ENCODE data around the gene SP4. TPM values are rescaled to one million over a fixed set of nuclear protein-coding genes. Genes with fewer than 3 reads are reported as not detected.

The SP4 gene
- total and polyA plus RNA-seq, 8 donors, result 1.3 to 5.1 (median 3.3) TPM

- 10 to 13% methylated on average over 31 of the region's 31 CpGs for WGBS, 2 donors
- TF ChIP-seq, protein P1, sequence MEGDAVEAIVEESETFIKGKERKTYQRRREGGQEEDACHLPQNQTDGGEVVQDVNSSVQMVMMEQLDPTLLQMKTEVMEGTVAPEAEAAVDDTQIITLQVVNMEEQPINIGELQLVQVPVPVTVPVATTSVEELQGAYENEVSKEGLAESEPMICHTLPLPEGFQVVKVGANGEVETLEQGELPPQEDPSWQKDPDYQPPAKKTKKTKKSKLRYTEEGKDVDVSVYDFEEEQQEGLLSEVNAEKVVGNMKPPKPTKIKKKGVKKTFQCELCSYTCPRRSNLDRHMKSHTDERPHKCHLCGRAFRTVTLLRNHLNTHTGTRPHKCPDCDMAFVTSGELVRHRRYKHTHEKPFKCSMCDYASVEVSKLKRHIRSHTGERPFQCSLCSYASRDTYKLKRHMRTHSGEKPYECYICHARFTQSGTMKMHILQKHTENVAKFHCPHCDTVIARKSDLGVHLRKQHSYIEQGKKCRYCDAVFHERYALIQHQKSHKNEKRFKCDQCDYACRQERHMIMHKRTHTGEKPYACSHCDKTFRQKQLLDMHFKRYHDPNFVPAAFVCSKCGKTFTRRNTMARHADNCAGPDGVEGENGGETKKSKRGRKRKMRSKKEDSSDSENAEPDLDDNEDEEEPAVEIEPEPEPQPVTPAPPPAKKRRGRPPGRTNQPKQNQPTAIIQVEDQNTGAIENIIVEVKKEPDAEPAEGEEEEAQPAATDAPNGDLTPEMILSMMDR (IDR thresholded peaks at IDR 0.05), result no peak
- DNase-seq (peak in 1 of 6 donors; percentile 55), FAIRE-seq (no peak), ATAC-seq (peak; percentile 38 to 56 (median 46))
- Histone ChIP-seq H3K36me3 (no peaks in the 10 kb centered on the region), H3K9me3 (no peaks in the 10 kb centered on the region), H3K27ac (no peak overlapping the region), H3K27me3 (peaks cover 0 to 6% (median 1%) of the 10 kb centered on the region in 4 donors), H3K4me3 (peak overlapping the region; percentile 17 to 62 (median 40)), H3K4me1 (peaks cover 0 to 9% (median 7%) of the 10 kb centered on the region in 3 donors)
- intact Hi-C loops (cut with DNase I), result no loop called here
Observed at GRCh38 chr7:21543528-21544302, 115.8 kb downstream of the SP4 start.

DNA sequence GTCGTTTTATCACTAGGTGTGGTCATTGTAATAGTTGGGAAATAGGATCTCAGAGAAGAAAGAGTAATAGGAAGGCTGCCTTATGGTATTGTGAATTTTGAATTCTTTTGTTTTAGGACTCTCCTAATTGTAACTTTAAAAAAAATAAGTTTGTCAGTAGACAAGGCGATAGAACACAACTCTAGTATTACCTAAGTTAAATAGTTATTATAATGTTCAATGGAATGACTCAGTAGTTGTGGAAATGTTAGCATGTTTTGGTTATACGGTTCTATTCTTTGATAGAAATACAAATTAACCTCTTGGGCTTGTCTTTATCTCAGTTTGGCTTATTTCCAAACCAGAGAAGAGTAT, 116.4 kb downstream of the SP4 start:
- DNase-seq (no peak), ATAC-seq (no peak), FAIRE-seq (no peak)
- H3K27ac ChIP-seq, result no peak overlapping the region
- TF ChIP-seq, protein P1 (IDR thresholded peaks at IDR 0.05), result no peak
- no peaks in the 10 kb centered on the region for H3K36me3 ChIP-seq
- WGBS, 2 donors, result 23 to 43% methylated on average over 3 of the region's 3 CpGs
- peaks cover 0 to 9% (median 7%) of the 10 kb centered on the region in 3 donors for H3K4me1 ChIP-seq
- intact Hi-C loops (cut with DNase I), result no loop called here
- H3K27me3 ChIP-seq, result peaks cover 0 to 6% (median 1%) of the 10 kb centered on the region in 4 donors
- H3K4me3 ChIP-seq, result no peak overlapping the region
- H3K9me3 ChIP-seq, result no peaks in the 10 kb centered on the region

- H3K4me1 ChIP-seq, result peaks cover 0 to 9% (median 7%) of the 10 kb centered on the region in 3 donors
- H3K27ac ChIP-seq, result no peak overlapping the region
- WGBS, 2 donors, result 75 to 83% methylated on average over 3 of the region's 3 CpGs
- no peaks in the 10 kb centered on the region for H3K9me3 ChIP-seq
- no peaks in the 10 kb centered on the region for H3K36me3 ChIP-seq
- TF ChIP-seq, protein P1 (IDR thresholded peaks at IDR 0.05), result no peak
- no peak for ATAC-seq
- intact Hi-C loops (cut with DNase I), result no loop called here
- no peak overlapping the region for H3K4me3 ChIP-seq
- FAIRE-seq, result no peak
- peaks cover 0 to 6% (median 1%) of the 10 kb centered on the region in 4 donors for H3K27me3 ChIP-seq
- DNase-seq, result no peak
Observed at GRCh38 chr7:21544715-21545114, 116.8 kb downstream of the SP4 start.

DNA sequence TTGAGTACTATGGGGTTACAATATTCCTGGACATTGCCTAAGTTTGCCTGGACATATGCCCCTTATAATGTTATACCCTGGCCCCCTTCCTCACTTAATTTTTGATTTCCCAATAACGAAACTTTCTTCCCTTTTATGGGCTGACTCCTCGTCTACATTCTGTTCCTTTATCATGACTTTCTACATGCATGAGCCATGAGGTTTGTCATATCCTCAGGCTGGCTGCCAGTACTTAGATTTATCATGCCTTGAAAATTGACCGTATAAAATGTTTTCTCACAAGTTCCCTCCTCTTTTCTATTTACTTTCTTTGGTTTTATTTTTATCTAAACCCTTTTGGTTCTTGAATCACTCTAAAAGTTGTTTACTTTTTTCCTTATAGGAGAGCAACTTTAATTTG, 119.6 kb downstream of the SP4 start:
- H3K36me3 ChIP-seq, result no peaks in the 10 kb centered on the region
- 49 to 61% methylated on average over 3 of the region's 3 CpGs for WGBS, 2 donors
- peaks cover 0 to 6% (median 0%) of the 10 kb centered on the region in 4 donors for H3K27me3 ChIP-seq
- no peak for FAIRE-seq
- no peaks in the 10 kb centered on the region for H3K9me3 ChIP-seq
- intact Hi-C loops (cut with DNase I), result no loop called here
- no peak for ATAC-seq
- DNase-seq, result no peak
- no peak overlapping the region for H3K27ac ChIP-seq
- peaks cover 0 to 9% (median 7%) of the 10 kb centered on the region in 3 donors for H3K4me1 ChIP-seq
- no peak overlapping the region for H3K4me3 ChIP-seq
- TF ChIP-seq, protein P1 (IDR thresholded peaks at IDR 0.05), result no peak

DNA sequence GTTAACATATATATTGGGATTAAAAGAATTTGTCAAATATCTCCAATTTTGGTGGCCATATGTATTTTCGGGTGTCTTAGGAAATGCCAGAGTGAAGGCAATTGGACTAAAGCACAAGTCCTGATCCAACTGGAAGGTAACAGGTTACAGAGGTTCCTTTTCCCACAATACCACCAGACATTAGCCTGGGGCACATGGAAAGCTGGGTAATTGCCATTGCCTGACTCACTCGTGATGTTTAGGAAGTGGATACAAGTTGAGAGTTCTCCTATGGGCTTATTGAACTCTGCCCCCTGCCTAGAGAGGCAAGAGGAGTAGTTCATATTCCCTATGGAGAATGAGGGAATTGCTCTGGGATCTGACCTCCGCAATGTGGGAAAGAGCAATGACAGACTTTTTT, 120.6 kb downstream of the SP4 start:
- H3K4me3 ChIP-seq, result no peak overlapping the region
- no peak for ATAC-seq
- TF ChIP-seq, protein P1 (IDR thresholded peaks at IDR 0.05), result no peak
- 65 to 89% methylated on average over 3 of the region's 3 CpGs for WGBS, 2 donors
- peaks cover 0 to 6% (median 0%) of the 10 kb centered on the region in 4 donors for H3K27me3 ChIP-seq
- no peak for DNase-seq
- H3K36me3 ChIP-seq, result no peaks in the 10 kb centered on the region
- H3K9me3 ChIP-seq, result no peaks in the 10 kb centered on the region
- H3K27ac ChIP-seq, result no peak overlapping the region
- intact Hi-C loops (cut with DNase I), result no loop called here
- H3K4me1 ChIP-seq, result peaks cover 0 to 5% (median 4%) of the 10 kb centered on the region in 3 donors
- FAIRE-seq, result no peak

Data from pancreas (tissue), 10 donors.